K562 (cell line): ENCODE results near the gene CHCHD6. TPM values are rescaled to one million over a fixed set of nuclear protein-coding genes. Genes with fewer than 3 reads are reported as not detected.

Source experiments
- FUS ChIP-seq: fragments of 200-400 bp; formaldehyde crosslinking; optimal IDR thresholded peaks from 2 replicates; pipeline ENCODE3; 2017; ENCODE audit warnings: low read depth, low read length
- GTF2E2 ChIP-seq: fragments of 200-800 bp; sonication (Bioruptor generic); IDR thresholded peaks from 2 replicates; pipeline ENCODE4 v1.6.1; 2016; ENCODE audit warnings: missing genetic modification characterization, missing compliant biosample characterization
- MAZ ChIP-seq, 2 experiments: fragments of 450-650 bp in 1 of 2; sonication (generic) in 1 of 2; formaldehyde crosslinking; IDR thresholded peaks in 1 of 2; conservative IDR thresholded peaks in 1 of 2; 2 replicates each; pipeline versions ENCODE4 v1.4.0 to v1.5.0; 2020; ENCODE audit warnings: mild to moderate bottlenecking in 1 of 2, missing genetic modification reagents in 1 of 2
- MTA2 ChIP-seq: fragments of 450-650 bp; IDR thresholded peaks from 2 replicates; pipeline ENCODE4 v1.6.1; 2016; ENCODE audit warnings: low read depth
- MYNN ChIP-seq, 2 experiments: sonication (generic); formaldehyde crosslinking in 1 of 2; IDR thresholded peaks; 2 replicates each; pipeline versions ENCODE4 v1.5.0 to v1.6.1; 2016 to 2020; ENCODE audit warnings: antibody characterized with exemption in 1 of 2, missing genetic modification reagents in 1 of 2
- NR1H2 ChIP-seq: sonication (generic); formaldehyde crosslinking; IDR thresholded peaks from 2 replicates; pipeline ENCODE4 v1.4.0; 2020; ENCODE audit warnings: mild to moderate bottlenecking, missing genetic modification reagents
- SMC3 ChIP-seq: conservative IDR thresholded peaks from 2 replicates; pipeline ENCODE4 v1.6.1; 2011; ENCODE audit warnings: low read depth, low read length, improper control_type of control experiment; ENCODE audit not compliant: insufficient read depth
- TEAD4 ChIP-seq, 2 experiments: sonication (generic) in 1 of 2; formaldehyde crosslinking in 1 of 2; IDR thresholded peaks; 2 replicates each; pipeline versions ENCODE4 v1.6.1 to v1.8.0; 2012 to 2022; ENCODE audit warnings: borderline replicate concordance in 1 of 2, inconsistent platforms in 1 of 2, low read length in 1 of 2, mild to moderate bottlenecking in 1 of 2, missing genetic modification reagents in 1 of 2
- U2AF1 ChIP-seq: fragments of 200-400 bp; formaldehyde crosslinking; optimal IDR thresholded peaks from 2 replicates; pipeline ENCODE3; 2017; ENCODE audit warnings: mild to moderate bottlenecking, low read depth, low read length, moderate library complexity
- ZNF143 ChIP-seq: sonication (generic); formaldehyde crosslinking; IDR thresholded peaks from 2 replicates; pipeline ENCODE4 v1.9.0; 2022; ENCODE audit warnings: mild to moderate bottlenecking, missing genetic modification reagents
- ZNF561 ChIP-seq: fragments of 450-650 bp; formaldehyde crosslinking; conservative IDR thresholded peaks from 2 replicates; pipeline ENCODE4 v1.4.0; 2020; ENCODE audit warnings: mild to moderate bottlenecking, moderate library complexity
- ZNF76 ChIP-seq: fragments of 250-450 bp; sonication (Bioruptor Pico); IDR thresholded peaks from 2 replicates; pipeline ENCODE4 v1.4.0; 2020; ENCODE audit warnings: mild to moderate bottlenecking, moderate library complexity, borderline replicate concordance
- polyA plus RNA-seq, 8 experiments: library from polyadenylated mRNA; depleted of rRNA in 4 of 8; stranded (reverse) in 5 of 8; unstranded in 3 of 8; fragments of >200 nt; fragmentation: Nextera tagmentation in 2 of 8; fragmentation: Illumina TruSeq in 1 of 8; extraction: Ambion mirVana in 2 of 8; extraction: Trizol in 1 of 8; gene quantifications; 2 replicates each; pipeline versions ENCODE4 v1.2.1 to v1.2.3, GENCODE V29; 2011 to 2014; ENCODE audit warnings: inconsistent platforms in 1 of 8, missing spikeins in 1 of 8
- total RNA-seq, 7 experiments: library from RNA; depleted of rRNA in 6 of 7; stranded (reverse); fragments of >200 nt in 6 of 7; fragmentation: Illumina TruSeq in 2 of 7; extraction: Trizol in 2 of 7; gene quantifications; 2 replicates each; pipeline versions ENCODE4 v1.2.1 to v1.2.3, GENCODE V29; 2011 to 2021; ENCODE audit warnings: low replicate concordance in 1 of 7
- TF ChIP-seq, protein P1 (sequence below): fragments of 450-650 bp; IDR thresholded peaks from 2 replicates; pipeline ENCODE4 v1.7.0; 2016; ENCODE audit warnings: borderline replicate concordance
- TF ChIP-seq, protein P2 (sequence below), 2 experiments: fragments of 450-650 bp; IDR thresholded peaks; 2 replicates each; pipeline ENCODE4 v1.6.1; 2016; ENCODE audit warnings: mild to moderate bottlenecking in 2 of 2, borderline replicate concordance in 1 of 2, low read depth in 1 of 2, moderate library complexity in 1 of 2
- TF ChIP-seq, protein P3 (sequence below): fragments of 250-450 bp; sonication (Bioruptor Pico); IDR thresholded peaks from 2 replicates; pipeline ENCODE4 v1.8.0; 2021; ENCODE audit warnings: moderate library complexity, mild to moderate bottlenecking, inconsistent platforms

The CHCHD6 gene
- total and polyA plus RNA-seq, 9 of the 15 experiments (the other 6 are each of a cell fraction or from before 2014, with no cell fraction given) = 4.6 to 18.6 (median 10.9) TPM

DNA sequence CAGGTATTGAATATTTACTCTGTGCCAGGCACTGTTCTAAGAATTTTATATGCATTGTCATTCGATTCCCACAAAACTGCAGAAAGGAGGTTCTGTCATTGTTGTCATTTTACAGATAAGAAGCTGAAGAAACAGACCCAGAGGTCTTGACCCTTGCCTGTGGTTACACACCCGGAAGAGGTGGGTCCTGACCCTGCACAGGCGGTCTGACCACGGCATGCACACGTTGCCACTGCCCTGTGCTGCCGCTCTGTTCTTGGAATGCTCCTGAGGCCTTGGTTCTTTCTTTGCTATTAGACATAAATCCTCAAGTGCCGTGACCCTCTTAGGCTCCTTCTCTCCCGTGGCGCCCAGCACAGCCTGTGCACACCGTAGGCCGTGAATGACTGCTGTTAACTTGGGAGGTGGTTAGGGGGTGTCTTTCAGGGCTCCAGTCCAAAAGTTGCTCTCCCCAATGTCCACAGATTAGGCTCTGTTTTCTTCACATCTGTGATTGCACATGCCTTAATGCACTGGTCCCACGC is 204.8 kb downstream of the CHCHD6 start (continued):
- no peak; a peak in 1 of 4 replicates for TF ChIP-seq MAZ (CRISPR knock-in tag; conservative IDR thresholded peaks at IDR 0.05 in 1 of 2, IDR thresholded peaks at IDR 0.05 in 1 of 2)
- no peak for TF ChIP-seq SMC3
- no peak for TF ChIP-seq FUS
- TF ChIP-seq GTF2E2 (tag) = no peak
- TF ChIP-seq, protein P1, sequence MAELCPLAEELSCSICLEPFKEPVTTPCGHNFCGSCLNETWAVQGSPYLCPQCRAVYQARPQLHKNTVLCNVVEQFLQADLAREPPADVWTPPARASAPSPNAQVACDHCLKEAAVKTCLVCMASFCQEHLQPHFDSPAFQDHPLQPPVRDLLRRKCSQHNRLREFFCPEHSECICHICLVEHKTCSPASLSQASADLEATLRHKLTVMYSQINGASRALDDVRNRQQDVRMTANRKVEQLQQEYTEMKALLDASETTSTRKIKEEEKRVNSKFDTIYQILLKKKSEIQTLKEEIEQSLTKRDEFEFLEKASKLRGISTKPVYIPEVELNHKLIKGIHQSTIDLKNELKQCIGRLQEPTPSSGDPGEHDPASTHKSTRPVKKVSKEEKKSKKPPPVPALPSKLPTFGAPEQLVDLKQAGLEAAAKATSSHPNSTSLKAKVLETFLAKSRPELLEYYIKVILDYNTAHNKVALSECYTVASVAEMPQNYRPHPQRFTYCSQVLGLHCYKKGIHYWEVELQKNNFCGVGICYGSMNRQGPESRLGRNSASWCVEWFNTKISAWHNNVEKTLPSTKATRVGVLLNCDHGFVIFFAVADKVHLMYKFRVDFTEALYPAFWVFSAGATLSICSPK = no peak
- TF ChIP-seq TEAD4 (IDR thresholded peaks at IDR 0.05; ENCODE audit: low read length) = peak; percentile 89
- TF ChIP-seq TEAD4 (CRISPR knock-in tag; IDR thresholded peaks at IDR 0.05; ENCODE audit: borderline replicate concordance) = no peak
- no peak for TF ChIP-seq NR1H2 (CRISPR knock-in tag)
- TF ChIP-seq MTA2 = peak; percentile 41; the same call in 1 of the 2 replicates
- no peak for TF ChIP-seq ZNF143
- TF ChIP-seq MYNN (IDR thresholded peaks at IDR 0.05) = peak; percentile 80
- TF ChIP-seq MYNN (CRISPR knock-in tag; IDR thresholded peaks at IDR 0.05) = no peak
- TF ChIP-seq, protein P2, sequence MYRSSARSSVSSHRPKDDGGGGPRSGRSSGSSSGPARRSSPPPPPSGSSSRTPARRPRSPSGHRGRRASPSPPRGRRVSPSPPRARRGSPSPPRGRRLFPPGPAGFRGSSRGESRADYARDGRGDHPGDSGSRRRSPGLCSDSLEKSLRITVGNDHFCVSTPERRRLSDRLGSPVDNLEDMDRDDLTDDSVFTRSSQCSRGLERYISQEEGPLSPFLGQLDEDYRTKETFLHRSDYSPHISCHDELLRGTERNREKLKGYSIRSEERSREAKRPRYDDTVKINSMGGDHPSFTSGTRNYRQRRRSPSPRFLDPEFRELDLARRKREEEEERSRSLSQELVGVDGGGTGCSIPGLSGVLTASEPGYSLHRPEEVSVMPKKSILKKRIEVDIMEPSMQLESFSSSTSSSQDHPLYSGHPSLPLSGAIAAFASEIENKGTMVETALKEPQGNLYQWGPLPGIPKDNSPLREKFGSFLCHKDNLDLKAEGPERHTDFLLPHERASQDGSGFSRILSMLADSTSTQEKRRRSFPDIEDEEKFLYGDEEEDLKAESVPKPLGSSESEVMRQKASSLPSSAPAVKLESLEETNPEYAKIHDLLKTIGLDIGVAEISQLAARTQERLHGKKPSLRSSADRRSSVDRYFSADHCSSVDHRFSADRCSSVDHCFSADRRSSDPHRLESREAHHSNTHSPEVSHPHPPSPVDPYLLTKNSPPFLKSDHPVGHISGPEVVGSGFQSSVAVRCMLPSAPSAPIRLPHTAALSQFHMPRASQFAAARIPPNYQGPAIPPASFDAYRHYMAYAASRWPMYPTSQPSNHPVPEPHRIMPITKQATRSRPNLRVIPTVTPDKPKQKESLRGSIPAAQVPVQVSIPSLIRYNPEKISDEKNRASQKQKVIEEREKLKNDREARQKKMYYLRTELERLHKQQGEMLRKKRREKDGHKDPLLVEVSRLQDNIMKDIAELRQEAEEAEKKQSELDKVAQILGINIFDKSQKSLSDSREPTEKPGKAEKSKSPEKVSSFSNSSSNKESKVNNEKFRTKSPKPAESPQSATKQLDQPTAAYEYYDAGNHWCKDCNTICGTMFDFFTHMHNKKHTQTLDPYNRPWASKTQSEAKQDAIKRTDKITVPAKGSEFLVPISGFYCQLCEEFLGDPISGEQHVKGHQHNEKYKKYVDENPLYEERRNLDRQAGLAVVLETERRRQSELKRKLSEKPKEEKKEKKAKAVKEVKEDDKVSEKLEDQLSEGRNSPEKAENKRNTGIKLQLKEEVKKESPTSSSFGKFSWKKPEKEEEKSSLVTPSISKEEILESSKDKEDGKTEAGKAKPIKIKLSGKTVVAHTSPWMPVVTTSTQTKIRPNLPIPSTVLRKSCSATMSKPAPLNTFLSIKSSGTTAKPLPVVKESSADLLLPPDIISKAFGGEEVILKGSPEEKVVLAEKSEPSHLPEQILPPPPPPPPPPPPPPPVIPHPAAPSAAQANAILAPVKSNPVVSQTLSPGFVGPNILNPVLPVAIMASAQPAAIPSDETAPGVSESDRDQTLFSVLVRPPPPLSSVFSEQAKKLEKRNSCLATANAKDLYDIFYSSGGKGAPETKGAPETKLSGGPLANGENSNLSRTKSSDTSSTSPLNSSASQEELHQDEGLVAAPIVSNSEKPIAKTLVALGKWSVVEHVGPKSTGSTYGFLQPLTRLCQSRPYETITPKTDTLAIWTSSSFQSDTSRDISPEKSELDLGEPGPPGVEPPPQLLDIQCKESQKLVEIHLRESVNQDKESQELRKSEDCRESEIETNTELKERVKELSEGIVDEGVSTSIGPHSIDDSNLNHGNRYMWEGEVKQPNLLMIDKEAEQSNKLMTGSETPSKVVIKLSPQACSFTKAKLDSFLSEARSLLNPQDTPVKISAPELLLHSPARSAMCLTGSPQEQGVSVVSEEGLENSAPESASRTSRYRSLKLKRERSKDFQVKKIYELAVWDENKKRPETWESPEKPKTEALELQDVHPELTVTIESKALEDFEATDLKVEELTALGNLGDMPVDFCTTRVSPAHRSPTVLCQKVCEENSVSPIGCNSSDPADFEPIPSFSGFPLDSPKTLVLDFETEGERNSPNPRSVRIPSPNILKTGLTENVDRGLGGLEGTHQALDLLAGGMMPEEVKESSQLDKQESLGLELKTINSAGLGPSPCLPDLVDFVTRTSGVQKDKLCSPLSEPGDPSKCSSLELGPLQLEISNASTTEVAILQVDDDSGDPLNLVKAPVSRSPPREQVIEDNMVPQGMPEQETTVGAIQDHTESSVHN (IDR thresholded peaks at IDR 0.05; ENCODE audit: borderline replicate concordance in 1 of 2, low read depth in 1 of 2) = 0 out of 4 replicates have a peak, but pooled peaks of 1 of the 2 experiments have one; percentile 33
- TF ChIP-seq ZNF561 (CRISPR knock-in tag) = no peak
- TF ChIP-seq, protein P3, sequence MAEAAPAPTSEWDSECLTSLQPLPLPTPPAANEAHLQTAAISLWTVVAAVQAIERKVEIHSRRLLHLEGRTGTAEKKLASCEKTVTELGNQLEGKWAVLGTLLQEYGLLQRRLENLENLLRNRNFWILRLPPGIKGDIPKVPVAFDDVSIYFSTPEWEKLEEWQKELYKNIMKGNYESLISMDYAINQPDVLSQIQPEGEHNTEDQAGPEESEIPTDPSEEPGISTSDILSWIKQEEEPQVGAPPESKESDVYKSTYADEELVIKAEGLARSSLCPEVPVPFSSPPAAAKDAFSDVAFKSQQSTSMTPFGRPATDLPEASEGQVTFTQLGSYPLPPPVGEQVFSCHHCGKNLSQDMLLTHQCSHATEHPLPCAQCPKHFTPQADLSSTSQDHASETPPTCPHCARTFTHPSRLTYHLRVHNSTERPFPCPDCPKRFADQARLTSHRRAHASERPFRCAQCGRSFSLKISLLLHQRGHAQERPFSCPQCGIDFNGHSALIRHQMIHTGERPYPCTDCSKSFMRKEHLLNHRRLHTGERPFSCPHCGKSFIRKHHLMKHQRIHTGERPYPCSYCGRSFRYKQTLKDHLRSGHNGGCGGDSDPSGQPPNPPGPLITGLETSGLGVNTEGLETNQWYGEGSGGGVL (CRISPR knock-in tag) = no peak
- no peak for TF ChIP-seq U2AF1
- TF ChIP-seq ZNF76 (CRISPR knock-in tag) = no peak
